Mesendoderm (in vitro differentiated cells): ENCODE results near the gene HOXA7.

Experiments
- DNase-seq: peaks from one replicate; pipeline ENCODE4 v3.0.0; 2013
- H2AK5ac ChIP-seq: 2 replicates; pipeline ENCODE4 v1.6.1; 2013; ENCODE audit warnings: low read length, inconsistent platforms
- H2BK120ac ChIP-seq: 2 replicates; pipeline ENCODE4 v1.6.1; 2013; ENCODE audit warnings: low read depth, mild to moderate bottlenecking, low read length, moderate library complexity, mixed read lengths
- H2BK15ac ChIP-seq: replicated peaks from 2 replicates; pipeline ENCODE4 v1.6.1; 2013; ENCODE audit warnings: low read depth, mild to moderate bottlenecking, moderate library complexity
- H2BK5ac ChIP-seq: 2 replicates; pipeline ENCODE4 v1.6.1; 2013; ENCODE audit warnings: low read length, inconsistent platforms
- H3K18ac ChIP-seq: 2 replicates; pipeline ENCODE4 v1.6.1; 2013; ENCODE audit warnings: mild to moderate bottlenecking, low read length, mixed read lengths
- H3K23ac ChIP-seq: one replicate; pipeline ENCODE4 v1.6.1; 2013; ENCODE audit warnings: low read length
- H3K27ac ChIP-seq: 2 replicates; pipeline ENCODE4 v1.5.1; 2013; ENCODE audit warnings: low read depth, mild to moderate bottlenecking, inconsistent platforms, low read length, moderate library complexity
- H3K27me3 ChIP-seq: 2 replicates; pipeline ENCODE4 v1.6.1; 2013; ENCODE audit warnings: low read length, control low read depth, mild to moderate bottlenecking, inconsistent platforms; ENCODE audit not compliant: insufficient read depth, poor library complexity
- H3K36me3 ChIP-seq: 2 replicates; pipeline ENCODE4 v1.6.1; 2013; ENCODE audit warnings: low read length, inconsistent platforms; ENCODE audit not compliant: control insufficient read depth, insufficient read depth
- H3K4ac ChIP-seq: one replicate; pipeline ENCODE4 v1.6.1; 2013; ENCODE audit warnings: low read depth, mild to moderate bottlenecking, low read length, moderate library complexity
- H3K4me1 ChIP-seq: 2 replicates; pipeline ENCODE4 v1.6.1; 2013; ENCODE audit warnings: low read depth, low read length, inconsistent platforms; ENCODE audit not compliant: control insufficient read depth
- H3K4me2 ChIP-seq: 2 replicates; pipeline ENCODE4 v1.6.1; 2013; ENCODE audit warnings: low read length
- H3K4me3 ChIP-seq: 2 replicates; pipeline ENCODE4 v1.5.1; 2013; ENCODE audit warnings: mild to moderate bottlenecking, low read length
- H3K56ac ChIP-seq: one replicate; pipeline ENCODE4 v1.6.1; 2013; ENCODE audit warnings: low read length
- H3K79me1 ChIP-seq: 2 replicates; pipeline ENCODE4 v1.6.1; 2013; ENCODE audit warnings: low read length, inconsistent platforms
- H3K79me2 ChIP-seq: 2 replicates; pipeline ENCODE4 v1.6.1; 2013; ENCODE audit warnings: mild to moderate bottlenecking, low read length; ENCODE audit not compliant: control insufficient read depth, insufficient read depth
- H3K9ac ChIP-seq: 2 replicates; pipeline ENCODE4 v1.6.1; 2013; ENCODE audit warnings: low read length, inconsistent platforms
- H4K5ac ChIP-seq: one replicate; pipeline ENCODE4 v1.6.1; 2013; ENCODE audit warnings: low read length
- H4K8ac ChIP-seq: one replicate; pipeline ENCODE4 v1.6.1; 2013; ENCODE audit warnings: low read depth, mild to moderate bottlenecking, control low read depth, low read length, moderate library complexity
- WGBS: extraction: QIAGEN DNeasy Blood & Tissue Kit; methylation state at CpG from one replicate; pipeline ENCODE4 v1.1.7; 2013; ENCODE audit warnings: low lambda C conversion rate, missing lambda C conversion rate; ENCODE audit not compliant: insufficient coverage; ENCODE audit errors: extremely low coverage; 5-methylcytosine and 5-hydroxymethylcytosine counted together

Gene HOXA7

GRCh38 chr7:27132978-27133377 is 23.5 kb downstream of the HOXA7 start:
- Histone ChIP-seq H2BK120ac (no peak overlapping the region), H3K4me1 (no peaks in the 10 kb centered on the region), H3K23ac (no peak overlapping the region), H3K9ac (no peak overlapping the region), H4K5ac (no peak overlapping the region), H3K56ac (no peak overlapping the region), H4K8ac (no peak overlapping the region), H3K79me2 (no peaks in the 10 kb centered on the region), H3K4me2 (no peak overlapping the region), H2AK5ac (no peak overlapping the region), H2BK5ac (no peak overlapping the region), H3K36me3 (no peaks in the 10 kb centered on the region), H3K4ac (no peak overlapping the region), H3K79me1 (no peaks in the 10 kb centered on the region), H3K27ac (no peak overlapping the region), H3K4me3 (no peak overlapping the region), H2BK15ac (no peak overlapping the region), H3K18ac (no peak overlapping the region), H3K27me3 (peaks cover 88% of the 10 kb centered on the region)
- no CpG with 5 or more reads among the region's 6 CpGs for WGBS
- DNase-seq = no peak

- Histone ChIP-seq H3K27ac (no peak overlapping the region), H2BK120ac (no peak overlapping the region), H3K27me3 (peaks cover 88% of the 10 kb centered on the region)
These were observed 24.3 kb downstream of the HOXA7 start for GRCh38 chr7:27132214-27132613.

DNA sequence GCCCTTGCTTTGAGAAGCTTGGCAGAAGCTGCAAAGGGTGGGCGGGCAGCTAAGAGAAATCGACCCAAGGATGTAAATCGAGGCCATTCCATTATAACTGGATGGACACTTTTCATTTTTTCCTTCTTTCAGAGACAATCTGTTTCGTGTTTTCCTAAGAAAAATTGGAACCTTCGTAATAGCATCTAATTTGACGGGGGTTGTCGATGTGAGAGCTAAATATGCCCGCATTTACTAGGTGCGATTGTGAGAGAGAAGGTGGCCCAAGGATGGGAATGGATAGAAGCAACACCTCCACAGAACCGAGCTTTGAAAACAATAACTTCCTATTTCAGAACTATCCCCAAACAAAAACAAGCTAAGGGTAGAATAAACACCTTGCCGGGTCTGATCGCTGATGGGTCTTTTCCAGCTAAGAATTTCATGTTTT is 25.1 kb downstream of the HOXA7 start:
- Histone ChIP-seq H2AK5ac (no peak overlapping the region), H3K4me1 (no peaks in the 10 kb centered on the region), H3K79me2 (no peaks in the 10 kb centered on the region), H3K36me3 (no peaks in the 10 kb centered on the region), H3K4me3 (no peak overlapping the region), H4K8ac (no peak overlapping the region), H3K4me2 (peak overlapping the region; percentile 89), H2BK120ac (no peak overlapping the region), H3K79me1 (no peaks in the 10 kb centered on the region), H3K27me3 (peaks cover 88% of the 10 kb centered on the region), H3K27ac (no peak overlapping the region), H3K56ac (peak overlapping the region; percentile 73), H4K5ac (no peak overlapping the region), H3K9ac (peak overlapping the region; percentile 41), H3K4ac (no peak overlapping the region), H3K18ac (no peak overlapping the region), H3K23ac (no peak overlapping the region), H2BK5ac (no peak overlapping the region), H2BK15ac (no peak overlapping the region)
- WGBS = no CpG with 5 or more reads among the region's 12 CpGs
- no peak for DNase-seq

More at GRCh38 chr7:27132214-27132613, 24.3 kb downstream of the HOXA7 start:
- Histone ChIP-seq H2AK5ac (no peak overlapping the region), H3K36me3 (no peaks in the 10 kb centered on the region), H2BK15ac (no peak overlapping the region), H3K79me2 (no peaks in the 10 kb centered on the region), H3K18ac (no peak overlapping the region), H3K4me1 (no peaks in the 10 kb centered on the region), H3K9ac (no peak overlapping the region), H3K79me1 (no peaks in the 10 kb centered on the region), H3K4me3 (no peak overlapping the region), H4K5ac (no peak overlapping the region), H3K56ac (no peak overlapping the region), H3K4me2 (no peak overlapping the region), H3K23ac (no peak overlapping the region), H2BK5ac (no peak overlapping the region), H4K8ac (no peak overlapping the region), H3K4ac (no peak overlapping the region)
- no peak for DNase-seq
- WGBS = no CpG with 5 or more reads among the region's 2 CpGs

DNA sequence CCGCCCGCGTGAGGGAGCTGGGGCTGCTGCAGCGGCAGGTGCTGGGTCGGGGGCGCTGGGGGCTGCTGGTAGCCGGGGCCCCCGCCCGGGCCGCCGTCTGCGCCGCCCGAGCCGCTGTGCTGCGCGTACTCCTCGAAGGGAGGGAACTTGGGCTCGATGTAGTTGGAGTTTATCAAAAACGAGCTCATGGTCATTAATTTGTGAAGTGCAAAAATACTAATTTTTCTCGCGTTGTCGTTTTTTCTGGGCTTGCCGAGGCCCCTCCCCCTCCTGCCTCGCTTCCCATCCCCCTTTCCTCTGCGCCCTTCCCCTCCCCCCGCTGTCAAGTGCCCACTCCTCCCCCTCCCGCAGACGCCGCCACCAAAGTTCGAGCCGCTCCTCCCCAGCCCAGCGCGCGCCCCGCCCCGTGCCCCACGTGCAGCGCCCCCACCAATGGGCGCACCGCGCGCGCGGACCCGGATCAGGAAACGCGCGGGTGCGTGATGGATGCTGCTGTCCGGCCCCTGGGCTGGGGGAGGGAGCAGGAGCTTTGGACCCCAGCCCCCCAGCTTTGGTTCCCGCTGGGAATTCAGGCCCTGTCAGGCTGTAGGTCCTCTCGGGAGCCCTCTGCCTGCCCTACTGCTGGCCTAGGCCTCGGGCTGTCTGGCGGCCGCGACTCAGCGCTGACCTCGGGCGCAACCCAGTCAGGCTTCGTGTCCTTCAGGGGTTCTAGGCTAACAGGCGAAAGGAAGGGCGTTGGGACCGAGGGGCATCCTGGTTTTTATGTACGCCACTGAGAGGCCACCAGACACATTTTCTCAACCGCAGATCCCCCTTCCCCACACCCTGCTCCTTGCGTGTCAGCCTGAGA is 25.7 kb downstream of the HOXA7 start, which contains the start of gene HOXA4:
Gene HOXA4, minus strand, starts transcription at position 218 of the 850 bp plus-strand sequence. Its CDS starts 24 bp downstream, at position 194.
- Histone ChIP-seq H3K56ac (peak within 1 kb of the TSS; percentile 73), H3K79me2 (no peaks in the 10 kb centered on the region), H3K4me2 (peak within 1 kb of the TSS; percentile 89), H3K79me1 (no peaks in the 10 kb centered on the region), H3K36me3 (no peaks in the 10 kb centered on the region), H3K9ac (peak within 1 kb of the TSS; percentile 41), H3K18ac (no peak within 1 kb of the TSS), H2BK15ac (no peak within 1 kb of the TSS), H4K5ac (no peak within 1 kb of the TSS), H2BK5ac (no peak within 1 kb of the TSS), H3K27me3 (peaks cover 89% of the 10 kb centered on the region), H3K23ac (no peak within 1 kb of the TSS), H3K4me1 (no peaks in the 10 kb centered on the region), H3K4ac (no peak within 1 kb of the TSS), H2AK5ac (no peak within 1 kb of the TSS), H3K4me3 (peak within 1 kb of the TSS; percentile 51), H3K27ac (no peak within 1 kb of the TSS), H4K8ac (no peak within 1 kb of the TSS), H2BK120ac (no peak within 1 kb of the TSS)
- WGBS = no CpG with 5 or more reads among the region's 67 CpGs
- peak; percentile 86 for DNase-seq

DNA sequence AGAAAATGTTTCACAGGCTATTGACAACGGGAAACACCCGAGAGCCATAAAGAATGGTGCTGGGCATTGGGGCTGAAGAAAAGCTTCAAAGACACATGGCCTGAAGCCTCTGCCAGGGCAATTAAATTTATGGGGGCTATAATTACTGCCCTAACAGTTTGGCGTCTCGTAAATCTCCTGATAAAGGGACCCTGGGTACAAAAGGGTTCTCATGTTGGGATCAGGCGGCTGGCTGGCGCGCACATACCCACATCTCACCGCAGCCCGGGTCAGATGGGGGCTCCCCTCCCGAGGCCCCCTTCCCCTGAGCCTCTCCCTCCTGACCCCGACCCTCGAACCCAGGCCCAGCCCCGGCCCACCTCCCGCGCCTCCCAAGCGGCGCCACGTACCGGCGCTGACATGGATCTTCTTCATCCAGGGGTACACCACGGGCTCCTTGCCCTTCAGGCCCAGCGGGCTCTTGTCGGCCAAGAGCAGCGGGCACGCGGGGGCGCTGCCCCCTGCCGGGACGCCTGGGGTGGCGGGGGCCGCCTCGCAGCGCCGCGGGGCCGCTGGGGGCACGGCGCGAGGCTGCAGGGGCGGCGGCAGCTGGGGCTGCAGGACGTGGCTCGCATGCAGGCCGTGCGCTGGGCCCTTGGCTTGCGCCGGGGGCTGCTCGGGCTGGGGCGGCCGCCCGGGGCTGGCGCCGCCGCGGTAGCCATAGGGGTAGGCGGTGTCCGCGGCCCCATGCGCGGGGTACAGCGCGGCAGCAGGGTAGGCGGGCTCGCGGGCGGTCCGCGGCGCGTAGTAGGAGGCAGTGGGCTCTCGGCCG is 26.5 kb downstream of the HOXA7 start:
- no peak overlapping the region for H2BK5ac ChIP-seq
- H4K8ac ChIP-seq = no peak overlapping the region
- H3K9ac ChIP-seq = no peak overlapping the region
- no peak overlapping the region for H2BK15ac ChIP-seq
- no peak overlapping the region for H4K5ac ChIP-seq
- H3K4me3 ChIP-seq = no peak overlapping the region
- no peak overlapping the region for H3K18ac ChIP-seq
- H3K79me2 ChIP-seq = no peaks in the 10 kb centered on the region
- no peak overlapping the region for H3K4ac ChIP-seq
- WGBS = no CpG with 5 or more reads among the region's 72 CpGs
- H3K4me2 ChIP-seq = peak overlapping the region; percentile 40
- no peak for DNase-seq
- no peak overlapping the region for H3K27ac ChIP-seq
- H2BK120ac ChIP-seq = no peak overlapping the region
- no peak overlapping the region for H3K23ac ChIP-seq
- no peak overlapping the region for H2AK5ac ChIP-seq
- no peak overlapping the region for H3K56ac ChIP-seq
- H3K4me1 ChIP-seq = no peaks in the 10 kb centered on the region
- no peaks in the 10 kb centered on the region for H3K36me3 ChIP-seq
- peaks cover 89% of the 10 kb centered on the region for H3K27me3 ChIP-seq
- no peaks in the 10 kb centered on the region for H3K79me1 ChIP-seq
